Gastrocnemius medialis (tissue), 4 donors: ENCODE measurements around the gene JMJD1C.

Experiments
- CTCF ChIP-seq, 5 experiments: fragments of 450-650 bp in 3 of 5; fragments of 200-600 bp in 2 of 5; sonication (generic) in 2 of 5; IDR thresholded peaks in 4 of 5; conservative IDR thresholded peaks in 1 of 5; 1 replicate in 4 of 5; 2 replicates in 1 of 5; pipeline ENCODE4 v1.5.1; 2016 to 2019; ENCODE audit warnings: antibody characterized with exemption in 5 of 5, mild to moderate bottlenecking in 3 of 5, moderate library complexity in 3 of 5
- POLR2A ChIP-seq, 2 donors: fragments of 450-650 bp; IDR thresholded peaks; one replicate each; pipeline ENCODE4 v1.6.1; 2017; ENCODE audit warnings: antibody characterized with exemption in 2 of 2, mild to moderate bottlenecking in 2 of 2, moderate library complexity in 2 of 2

GRCh38 chr10:63363951-63364350, 101.8 kb downstream of the JMJD1C start:
- TF ChIP-seq POLR2A (IDR thresholded peaks at IDR 0.05) (no peak), CTCF (IDR thresholded peaks at IDR 0.05 in 4 of 5, conservative IDR thresholded peaks at IDR 0.05 in 1 of 5) (no peak)
